ENCODE data around the gene ASH1L.
"Not testable (repeated sequence)": the region's sequence is repeated elsewhere in the genome, so short reads cannot be mapped to it uniquely, and the experiment has no call there.

The ASH1L gene

GRCh38 chr1:155499263-155499662 is 63.3 kb downstream of the ASH1L start:
- no peak for DNase-seq (ENCODE audit: low read depth in 1 of 2, low spot score in 1 of 2)

DNA sequence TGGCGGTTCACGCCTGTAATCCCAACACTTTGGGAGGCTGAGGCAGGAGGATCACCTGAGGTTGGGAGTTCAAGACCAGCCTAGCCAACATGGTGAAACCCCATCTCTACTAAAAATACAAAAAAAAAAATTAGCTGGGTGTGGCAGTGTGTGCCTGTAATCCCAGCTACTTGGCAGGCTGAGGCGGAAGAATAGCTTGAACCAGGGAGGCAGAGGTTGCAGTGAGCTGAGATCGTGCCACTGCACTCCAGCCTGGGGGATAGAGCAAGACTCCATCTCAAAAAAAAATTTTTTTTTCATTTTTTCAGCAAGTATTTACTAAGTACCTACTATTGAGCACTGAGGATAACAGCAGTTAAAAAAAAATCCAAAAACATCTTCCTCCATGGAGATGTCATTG is 69.0 kb downstream of the ASH1L start:
- DNase-seq (ENCODE audit: low read depth in 1 of 2, low spot score in 1 of 2): not testable (repeated sequence)

GRCh38 chr1:155488419-155488818 is 74.2 kb downstream of the ASH1L start:
- not testable (repeated sequence) for DNase-seq (ENCODE audit: low read depth in 1 of 2, low spot score in 1 of 2)

GRCh38 chr1:155487541-155487940 is 75.1 kb downstream of the ASH1L start:
- no peak for DNase-seq (ENCODE audit: low read depth in 1 of 2, low spot score in 1 of 2)

GRCh38 chr1:155486952-155487351 is 75.7 kb downstream of the ASH1L start:
- DNase-seq (ENCODE audit: low read depth in 1 of 2, low spot score in 1 of 2): not testable (repeated sequence)

GRCh38 chr1:155485945-155486344 is 76.7 kb downstream of the ASH1L start:
- DNase-seq (ENCODE audit: low read depth in 1 of 2, low spot score in 1 of 2): no peak

GRCh38 chr1:155485222-155485621 is 77.4 kb downstream of the ASH1L start:
- no peak for DNase-seq (ENCODE audit: low read depth in 1 of 2, low spot score in 1 of 2)

- DNase-seq (ENCODE audit: low read depth in 1 of 2, low spot score in 1 of 2): no peak
These were observed 80.8 kb downstream of the ASH1L start for GRCh38 chr1:155481741-155482241.

GRCh38 chr1:155479205-155479604 is 83.4 kb downstream of the ASH1L start:
- no peak for DNase-seq (ENCODE audit: low read depth in 1 of 2, low spot score in 1 of 2)

- no peak for DNase-seq (ENCODE audit: low read depth in 1 of 2, low spot score in 1 of 2)
These were observed 84.2 kb downstream of the ASH1L start for GRCh38 chr1:155478270-155478852.

DNA sequence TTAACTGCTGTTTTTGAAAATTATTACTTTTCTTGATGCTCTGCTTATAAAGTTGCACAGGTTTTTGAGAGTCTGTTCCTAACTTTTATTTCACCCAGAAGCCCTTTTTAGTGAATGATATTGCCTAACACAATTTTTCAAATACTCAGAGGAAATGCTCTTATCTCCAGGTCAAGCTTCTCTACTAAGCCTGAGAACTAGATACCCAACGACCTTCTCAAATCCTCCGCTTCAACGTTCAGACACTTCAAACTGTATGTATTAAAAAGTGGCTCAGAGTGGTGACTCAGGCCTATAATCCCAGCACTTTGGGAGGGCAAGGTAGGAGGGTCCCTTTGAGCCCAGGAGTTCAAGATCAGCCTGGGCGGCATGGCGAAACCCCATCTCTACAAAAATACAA is 88.5 kb downstream of the ASH1L start:
- no peak for DNase-seq (ENCODE audit: low read depth in 1 of 2, low spot score in 1 of 2)

DNA sequence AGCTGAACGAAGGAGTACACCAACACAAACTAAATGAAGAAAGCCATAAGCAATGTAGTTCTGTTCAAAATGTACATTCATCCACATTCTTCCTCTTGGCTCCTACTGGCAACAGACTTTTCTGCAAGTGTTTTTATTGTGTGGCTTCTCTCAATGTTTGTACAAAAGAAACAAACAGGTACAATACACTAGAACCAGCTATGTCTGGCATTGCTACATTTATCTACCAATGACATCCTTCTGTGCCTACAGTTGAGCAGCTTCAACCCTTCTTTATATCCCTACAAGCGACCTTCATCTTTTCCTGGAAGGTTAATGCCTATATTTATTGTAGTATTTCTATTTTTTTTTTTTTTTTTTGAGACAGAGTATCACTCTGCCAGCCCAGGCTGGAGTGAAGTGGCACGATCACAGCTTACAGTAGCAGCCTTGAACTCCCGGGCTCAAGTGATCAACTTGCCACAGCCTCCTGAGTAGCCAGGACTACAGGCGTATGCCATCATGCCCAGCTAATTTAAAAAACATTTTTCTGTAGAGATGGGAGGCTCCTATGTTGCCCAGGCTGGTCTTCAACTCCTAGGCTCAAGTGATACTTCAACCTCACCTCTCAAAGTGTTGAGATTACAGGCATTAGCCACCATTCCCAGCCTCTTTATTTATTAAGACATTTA is 89.3 kb downstream of the ASH1L start:
- DNase-seq (ENCODE audit: low read depth in 1 of 2, low spot score in 1 of 2): no peak

GRCh38 chr1:155472491-155473083 is 90.0 kb downstream of the ASH1L start:
- DNase-seq (ENCODE audit: low read depth in 1 of 2, low spot score in 1 of 2): no peak

DNA sequence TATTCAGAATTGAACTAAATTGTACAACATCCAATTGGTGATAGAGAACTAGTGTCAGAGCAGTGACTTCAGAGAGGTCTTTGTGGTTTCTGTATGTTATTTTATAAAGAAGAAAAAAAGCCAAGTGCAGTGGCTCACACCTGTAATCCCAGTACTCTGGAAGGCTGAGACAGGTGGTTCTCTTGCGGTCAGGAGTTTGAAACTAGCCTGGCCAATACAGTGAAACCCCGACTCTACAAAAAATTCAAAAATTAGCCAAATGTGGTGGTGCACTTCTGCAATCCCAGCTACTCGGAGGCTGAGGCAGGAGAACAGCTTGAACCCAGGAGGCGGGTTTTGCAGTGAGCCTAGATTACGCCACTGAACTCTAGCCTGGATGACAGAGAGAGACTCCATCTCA is 90.7 kb downstream of the ASH1L start:
- DNase-seq (ENCODE audit: low read depth in 1 of 2, low spot score in 1 of 2): no peak

GRCh38 chr1:155471026-155471425 is 91.6 kb downstream of the ASH1L start:
- no peak for DNase-seq (ENCODE audit: low read depth in 1 of 2, low spot score in 1 of 2)

GRCh38 chr1:155466996-155467395 is 95.6 kb downstream of the ASH1L start:
- DNase-seq (ENCODE audit: low read depth in 1 of 2, low spot score in 1 of 2): no peak

GRCh38 chr1:155466617-155466972 is 96.0 kb downstream of the ASH1L start:
- no peak for DNase-seq (ENCODE audit: low read depth in 1 of 2, low spot score in 1 of 2)

DNA sequence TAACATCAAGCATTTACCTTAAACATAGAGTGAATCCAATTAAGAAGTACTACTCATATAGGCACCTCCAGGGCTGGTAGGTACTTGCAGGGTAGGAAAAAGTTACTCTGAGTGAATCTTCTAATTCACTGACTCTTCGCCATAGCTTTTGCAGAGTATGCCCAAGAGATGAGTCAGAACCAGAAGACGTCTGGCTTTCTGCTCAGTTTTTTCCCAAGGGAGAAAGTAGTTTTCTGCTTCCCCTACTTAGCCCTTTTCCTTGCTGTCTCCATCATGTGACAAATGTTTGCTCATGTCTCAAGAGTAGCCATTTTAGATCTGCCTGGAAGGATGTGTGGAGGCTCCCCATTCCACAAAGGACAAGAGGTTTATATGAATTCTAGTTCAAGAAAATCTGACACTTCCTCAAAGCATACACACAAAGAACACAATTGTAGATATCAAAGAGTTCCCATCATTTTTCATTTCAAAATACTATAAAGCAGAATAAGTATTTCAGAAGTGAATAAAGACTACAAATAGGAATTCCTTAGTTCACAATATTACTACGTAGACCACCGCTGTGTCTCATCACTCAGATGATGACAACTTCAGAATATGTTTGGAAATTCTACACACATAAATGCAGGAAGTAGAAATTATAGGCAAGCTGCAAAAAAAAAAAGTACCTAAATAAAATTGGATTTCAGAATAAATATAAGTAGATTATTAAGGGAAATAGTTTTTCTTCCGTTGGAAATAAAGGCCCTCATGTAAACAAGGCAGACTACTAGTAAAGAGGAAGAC is 98.5 kb downstream of the ASH1L start:
- DNase-seq (ENCODE audit: low read depth in 1 of 2, low spot score in 1 of 2): no peak

DNA sequence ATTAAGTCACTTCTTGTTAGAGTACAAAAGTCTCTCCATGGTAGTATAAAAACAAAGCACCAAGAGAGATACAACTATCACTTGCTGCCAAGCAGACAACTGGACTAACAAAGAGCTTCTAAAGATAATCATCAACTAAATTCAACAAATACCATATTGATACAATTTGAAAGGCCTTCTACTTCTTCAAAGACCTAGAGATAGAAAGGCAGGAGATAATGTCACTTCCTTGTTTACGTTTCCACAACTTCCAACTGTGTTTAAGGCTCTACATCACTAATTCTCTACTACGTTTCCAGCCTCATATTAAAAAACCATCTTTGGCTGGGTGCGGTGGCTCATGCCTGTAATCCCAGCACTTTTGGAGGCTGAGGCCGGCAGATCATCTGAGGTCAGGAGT is 104.5 kb downstream of the ASH1L start:
- DNase-seq (ENCODE audit: low read depth in 1 of 2, low spot score in 1 of 2): no peak

- no peak for DNase-seq (ENCODE audit: low read depth in 1 of 2, low spot score in 1 of 2)
These were observed 105.3 kb downstream of the ASH1L start for GRCh38 chr1:155457266-155457665.

DNA sequence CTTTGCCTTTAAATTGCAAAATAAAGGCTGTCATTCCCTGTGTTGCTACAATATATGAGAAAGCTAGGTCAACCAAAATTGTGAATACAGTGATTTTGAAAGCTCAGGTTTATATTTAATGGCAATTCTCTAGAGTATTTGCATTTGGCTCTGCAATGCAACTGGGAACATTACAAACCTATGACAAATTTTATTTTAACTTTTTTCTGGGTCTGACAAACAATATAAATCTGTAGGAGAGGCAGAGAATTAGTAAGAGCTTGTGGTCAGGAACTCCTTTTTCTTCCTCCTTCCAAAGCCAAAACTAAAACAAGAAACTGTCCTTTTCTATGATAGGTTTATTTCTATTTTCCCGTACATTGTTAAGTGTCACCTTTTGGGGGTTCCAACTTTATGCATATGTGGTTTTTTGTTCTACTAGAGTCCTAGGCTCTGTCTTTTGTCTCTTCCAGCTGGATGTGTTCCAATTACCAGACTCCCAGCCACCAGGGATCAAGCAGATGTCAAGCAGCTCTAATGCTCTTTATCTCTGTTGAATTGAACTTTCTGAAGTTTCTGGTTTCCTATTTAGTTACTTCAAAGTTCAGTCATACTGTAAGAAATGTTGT is 106.9 kb downstream of the ASH1L start:
- no peak for DNase-seq (ENCODE audit: low read depth in 1 of 2, low spot score in 1 of 2)
